A549 (cell line): ENCODE results near the gene GLIS1. TPM values are rescaled to one million over a fixed set of nuclear protein-coding genes. Genes with fewer than 3 reads are reported as not detected.

Source experiments
- ATAC-seq, 2 experiments: fragments of 200-7000 bp in 1 of 2; fragments of >200 bp in 1 of 2; cut with Nextera tagmentation in 1 of 2; cut with Tn5 transposase in 1 of 2; 3 replicates each; pipeline versions ENCODE4 v1.8.0 to v1.9.1; 2018 to 2020; ENCODE audit warnings: mild to moderate bottlenecking in 1 of 2, moderate library complexity in 1 of 2
- CTCF ChIA-PET: fragments of 300-600 bp; sonication (Branson Sonifier 250); formaldehyde crosslinking; extraction: SDS; loops from one replicate; lab custom pipeline; 2021; ENCODE audit warnings: antibody characterized with exemption, inconsistent platforms; lab: Yijun Ruan, JAX
- POLR2A ChIA-PET: fragments of 350-600 bp; formaldehyde crosslinking; extraction: SDS; loops from one replicate; lab custom pipeline; 2021; ENCODE audit warnings: antibody characterized with exemption, inconsistent platforms; lab: Yijun Ruan, JAX
- DNase-seq, 2 experiments: peaks; one replicate each; pipeline versions ENCODE4 v3.0.0 to v3.0.0-alpha.2; 2011 to 2016; ENCODE audit warnings: low read depth in 1 of 2, low spot score in 1 of 2
- FAIRE-seq: peaks from 2 replicates; lab custom pipeline; 2011; peaks lifted over from hg19 to GRCh38; lab: Jason Lieb, UNC
- H3K27ac ChIP-seq, 2 experiments: fragments of >200 bp; sonication (Bioruptor Twin); formaldehyde crosslinking; 3 replicates each; pipeline ENCODE4 v1.5.1; 2016 to 2017
- H3K4me1 ChIP-seq: fragments of >200 bp; sonication (Bioruptor Twin); formaldehyde crosslinking; 3 replicates; pipeline ENCODE4 v1.6.1; 2016
- H3K4me2 ChIP-seq: fragments of >200 bp; sonication (Bioruptor Twin); formaldehyde crosslinking; 3 replicates; pipeline ENCODE4 v1.6.1; 2016
- H3K4me3 ChIP-seq: fragments of >200 bp; sonication (Bioruptor Twin); formaldehyde crosslinking; 3 replicates; pipeline ENCODE4 v1.5.1; 2016
- H3K9me3 ChIP-seq: fragments of >200 bp; sonication (Bioruptor Twin); formaldehyde crosslinking; 3 replicates; pipeline ENCODE4 v1.6.1; 2016
- CBX2 ChIP-seq: fragments of 200-600 bp; sonication (generic); IDR thresholded peaks from 2 replicates; pipeline ENCODE4 v1.6.1; 2016; ENCODE audit warnings: low read depth, mild to moderate bottlenecking, borderline replicate concordance
- CBX8 ChIP-seq: fragments of 200-600 bp; sonication (generic); IDR thresholded peaks from 2 replicates; pipeline ENCODE4 v1.6.1; 2016
- CEBPB ChIP-seq, 2 experiments: fragments of >200 bp in 1 of 2; sonication (Bioruptor Twin) in 1 of 2; formaldehyde crosslinking in 1 of 2; IDR thresholded peaks; 2 replicates each; pipeline ENCODE4 v1.6.1; 2012 to 2016
- CHD4 ChIP-seq: fragments of 200-600 bp; sonication (generic); IDR thresholded peaks from 2 replicates; pipeline ENCODE4 v1.6.1; 2016; ENCODE audit warnings: antibody characterized with exemption, mild to moderate bottlenecking, borderline replicate concordance
- EHF ChIP-seq: fragments of 250-450 bp; sonication (Bioruptor Pico); IDR thresholded peaks from 2 replicates; pipeline ENCODE4 v1.5.0; 2020; ENCODE audit warnings: mild to moderate bottlenecking
- EP300 ChIP-seq, 2 experiments: fragments of >200 bp; sonication (Bioruptor Twin); formaldehyde crosslinking; IDR thresholded peaks; 2 replicates in 1 of 2; 3 replicates in 1 of 2; pipeline ENCODE4 v1.6.1; 2016 to 2017
- ESRRA ChIP-seq: fragments of 150-350 bp; IDR thresholded peaks from 2 replicates; pipeline ENCODE4 v1.6.1; 2014; ENCODE audit warnings: mild to moderate bottlenecking, low read length, borderline replicate concordance
- FOSB ChIP-seq: fragments of 250-450 bp; sonication (Bioruptor Pico); IDR thresholded peaks from 2 replicates; pipeline ENCODE4 v1.5.0; 2020; ENCODE audit warnings: mild to moderate bottlenecking, moderate library complexity
- GATA3 ChIP-seq: IDR thresholded peaks from 2 replicates; pipeline ENCODE4 v1.6.1; 2012; ENCODE audit warnings: borderline replicate concordance
- JUN ChIP-seq, 2 experiments: fragments of >200 bp; sonication (Bioruptor Twin); formaldehyde crosslinking; IDR thresholded peaks; 2 replicates in 1 of 2; 3 replicates in 1 of 2; pipeline ENCODE4 v1.6.1; 2016 to 2017
- JUNB ChIP-seq: fragments of >200 bp; sonication (Bioruptor Twin); formaldehyde crosslinking; IDR thresholded peaks from 2 replicates; pipeline ENCODE4 v1.6.1; 2016
- MAFK ChIP-seq: fragments of 450-650 bp; IDR thresholded peaks from 2 replicates; pipeline ENCODE4 v1.6.1; 2014; ENCODE audit not compliant: partially characterized antibody
- MYC ChIP-seq: IDR thresholded peaks from 2 replicates; pipeline ENCODE4 v1.6.1; 2012; ENCODE audit warnings: mild to moderate bottlenecking, inconsistent platforms, low read length, improper control_type of control experiment, borderline replicate concordance
- PHF8 ChIP-seq: fragments of 200-600 bp; sonication (generic); IDR thresholded peaks from 2 replicates; pipeline ENCODE4 v1.6.1; 2016; ENCODE audit warnings: low read depth, mild to moderate bottlenecking, antibody characterized with exemption, moderate library complexity, borderline replicate concordance
- POLR2A ChIP-seq: IDR thresholded peaks from 2 replicates; pipeline ENCODE4 v1.6.1; 2012; ENCODE audit warnings: mild to moderate bottlenecking, low read length
- RARB ChIP-seq: fragments of 250-450 bp; sonication (Bioruptor Pico); IDR thresholded peaks from 2 replicates; pipeline ENCODE4 v1.8.0; 2021; ENCODE audit warnings: mild to moderate bottlenecking, moderate library complexity
- RCOR1 ChIP-seq: fragments of 150-350 bp; IDR thresholded peaks from 2 replicates; pipeline ENCODE4 v1.6.1; 2014; ENCODE audit warnings: antibody characterized with exemption, low read length, low read depth
- RFX5 ChIP-seq: fragments of 450-650 bp; IDR thresholded peaks from 2 replicates; pipeline ENCODE4 v1.7.1; 2014; ENCODE audit warnings: antibody characterized with exemption, mild to moderate bottlenecking, moderate library complexity
- TFCP2L1 ChIP-seq: fragments of 250-450 bp; sonication (Bioruptor Pico); IDR thresholded peaks from 2 replicates; pipeline ENCODE4 v1.5.0; 2021; ENCODE audit warnings: mild to moderate bottlenecking
- TP53 ChIP-seq: fragments of 250-450 bp; sonication (Bioruptor Pico); IDR thresholded peaks from 2 replicates; pipeline ENCODE4 v1.5.0; 2021; ENCODE audit warnings: mild to moderate bottlenecking, moderate library complexity
- WGBS: methylation state at CpG from one replicate; pipeline ENCODE4 v1.1.6; 2017; ENCODE audit errors: missing lambda C conversion rate; 5-methylcytosine and 5-hydroxymethylcytosine counted together
- polyA plus RNA-seq, 4 experiments: library from polyadenylated mRNA; depleted of rRNA in 3 of 4; stranded (reverse); fragments of >200 nt; fragmentation: RNase III in 1 of 4; extraction: RNeasy Plus Mini Kit Qiagen cat#74134 plus additional on column Dnase treatment in 1 of 4; gene quantifications; 2 replicates in 3 of 4; 3 replicates in 1 of 4; pipeline ENCODE4 v1.2.3, GENCODE V29; 2011 to 2017
- TF ChIP-seq, protein P1 (sequence below): IDR thresholded peaks from 2 replicates; pipeline ENCODE4 v1.6.1; 2012; ENCODE audit warnings: low read depth, borderline replicate concordance
- TF ChIP-seq, protein P2 (sequence below): fragments of 250-450 bp; sonication (Bioruptor Pico); IDR thresholded peaks from 2 replicates; pipeline ENCODE4 v1.5.0; 2021; ENCODE audit warnings: mild to moderate bottlenecking, moderate library complexity, borderline replicate concordance

The GLIS1 gene
- polyA plus RNA-seq, 2 of the 4 experiments (the other 2 are of a cell fraction): 0.04 TPM; not detected in 1

DNA sequence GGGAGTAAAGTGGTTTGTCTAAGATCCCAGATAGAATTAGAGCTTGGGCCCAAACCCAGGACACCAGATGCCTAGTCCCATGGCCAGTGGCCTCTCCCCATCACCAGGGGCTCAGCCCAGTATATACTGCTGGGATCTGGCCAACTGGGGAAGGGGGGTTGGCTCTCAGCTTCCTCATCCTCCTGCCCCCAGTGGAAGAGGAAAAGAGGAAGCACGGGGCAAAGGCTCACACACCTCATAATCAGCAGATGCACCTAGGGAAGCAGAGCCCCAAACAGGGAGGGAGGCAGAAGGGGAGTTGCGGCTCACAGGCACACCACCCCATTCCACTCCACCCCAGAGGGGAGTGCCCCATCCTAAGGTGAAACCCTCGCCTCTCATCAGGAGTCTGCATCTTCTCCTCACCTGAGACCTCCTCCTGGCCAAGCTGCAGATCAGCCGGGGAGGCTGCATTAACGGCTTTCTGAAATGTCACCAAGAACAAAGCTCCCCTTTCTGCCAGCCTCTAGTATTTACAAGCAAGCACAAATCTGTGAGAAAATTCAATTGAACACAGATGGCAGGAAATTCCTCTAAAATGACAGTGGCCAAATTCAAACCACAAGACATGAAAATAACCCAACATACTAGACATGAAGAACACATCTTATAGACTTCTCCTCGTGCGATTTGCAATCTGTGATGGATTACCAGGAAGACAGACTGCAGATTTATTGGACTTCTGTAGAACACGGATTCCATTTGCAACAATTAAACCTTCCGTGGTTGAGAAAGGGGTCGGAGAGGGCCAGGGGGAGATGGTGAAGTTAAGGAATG is 82.8 kb downstream of the GLIS1 start:
- DNase-seq: no peak
- no peak overlapping the region for H3K4me2 ChIP-seq
- no peak overlapping the region for H3K27ac ChIP-seq
- no peaks in the 10 kb centered on the region for H3K9me3 ChIP-seq
- no peak overlapping the region for H3K4me3 ChIP-seq
- no peak for ATAC-seq
- H3K4me1 ChIP-seq: no peaks in the 10 kb centered on the region
- FAIRE-seq: no peak
- no peak for TF ChIP-seq CHD4
- no peak for TF ChIP-seq TFCP2L1 (CRISPR knock-in tag)
- no peak for TF ChIP-seq PHF8
- TF ChIP-seq ESRRA: no peak
- TF ChIP-seq RFX5: no peak
- TF ChIP-seq MYC: no peak
- no peak for TF ChIP-seq RCOR1
- no peak for TF ChIP-seq EHF
- TF ChIP-seq RARB (CRISPR knock-in tag): no peak
- POLR2A ChIA-PET: no interaction called here
- CTCF ChIA-PET: interaction anchor here (1.2 kb wide), 1 partner anchor 27 kb away, joined by 3 read pairs; no protein-coding TSS in a partner anchor
- WGBS: 42% methylated on average over 8 of the region's 10 CpGs

DNA sequence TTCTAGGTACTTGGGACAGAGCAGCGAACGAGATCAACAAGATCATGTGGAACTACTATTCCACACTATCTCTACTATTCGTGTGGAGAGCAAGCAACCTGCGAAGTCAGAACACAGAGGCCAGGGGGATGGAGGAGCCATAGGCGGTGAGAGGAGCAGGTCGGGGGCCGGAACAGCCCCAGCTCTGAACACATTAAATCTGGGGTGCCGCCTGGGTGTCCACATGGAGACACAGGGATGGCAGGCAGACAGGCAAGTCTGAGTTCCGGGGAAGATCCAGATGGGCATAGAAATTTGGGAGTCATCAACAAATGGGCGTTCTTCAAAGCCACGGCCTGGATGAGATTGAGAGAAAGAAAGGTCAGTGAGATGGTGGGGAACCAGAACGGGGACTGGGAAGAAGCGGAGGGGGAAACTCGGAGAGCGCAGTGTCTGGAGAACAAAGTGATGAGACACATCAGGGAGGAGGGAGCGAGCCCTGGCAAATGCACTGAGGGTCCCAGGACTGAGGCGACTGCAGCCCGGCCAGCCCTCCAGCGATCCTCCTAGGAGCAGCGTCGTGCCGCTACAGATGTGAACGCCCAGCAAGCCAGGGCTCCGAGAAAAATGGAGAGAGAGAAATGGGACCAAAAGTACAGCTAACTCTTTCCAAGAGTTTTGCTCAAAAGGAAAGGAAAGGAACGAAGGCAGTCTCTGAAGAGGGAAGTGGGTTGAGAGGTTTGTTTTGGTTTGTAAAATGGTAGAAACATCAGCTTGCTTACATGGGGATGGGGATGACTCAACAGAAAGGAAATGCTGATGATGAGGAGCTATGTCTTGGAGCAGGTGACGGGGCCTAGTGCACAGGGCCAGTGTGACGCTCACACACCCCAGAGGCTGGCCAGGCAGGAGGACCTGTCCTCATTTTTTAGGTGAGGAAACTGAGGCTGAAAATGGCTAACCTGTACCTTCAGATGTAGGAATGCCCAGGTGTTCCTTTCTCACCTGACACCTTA is 84.5 kb downstream of the GLIS1 start:
- ATAC-seq: no peak
- H3K27ac ChIP-seq: no peak overlapping the region
- CTCF ChIA-PET: no interaction called here

DNA sequence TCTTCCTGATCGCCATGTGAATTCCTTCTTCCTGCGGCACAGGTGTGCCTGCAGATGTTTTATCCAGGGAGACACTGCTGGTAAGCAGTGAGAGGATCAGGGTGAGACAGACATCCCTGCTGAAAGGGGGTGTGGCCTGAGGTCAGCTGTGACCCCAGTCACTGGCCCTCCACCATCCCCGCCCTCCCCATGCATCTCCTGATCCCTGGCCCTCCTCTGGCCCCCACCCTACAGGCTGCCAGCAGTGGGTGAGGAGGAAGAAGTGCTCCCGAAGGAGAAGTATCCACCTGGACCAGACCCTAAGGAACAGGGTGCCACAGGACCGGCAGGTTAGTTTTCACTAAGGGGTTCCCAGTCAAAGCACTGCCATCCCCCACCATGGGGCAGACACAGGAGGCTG is 85.3 kb downstream of the GLIS1 start:
- CTCF ChIA-PET: no interaction called here
- no peak for TF ChIP-seq POLR2A
- TF ChIP-seq, protein P1, sequence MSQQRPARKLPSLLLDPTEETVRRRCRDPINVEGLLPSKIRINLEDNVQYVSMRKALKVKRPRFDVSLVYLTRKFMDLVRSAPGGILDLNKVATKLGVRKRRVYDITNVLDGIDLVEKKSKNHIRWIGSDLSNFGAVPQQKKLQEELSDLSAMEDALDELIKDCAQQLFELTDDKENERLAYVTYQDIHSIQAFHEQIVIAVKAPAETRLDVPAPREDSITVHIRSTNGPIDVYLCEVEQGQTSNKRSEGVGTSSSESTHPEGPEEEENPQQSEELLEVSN: no peak
- TF ChIP-seq JUNB: no peak
- no peak for TF ChIP-seq TFCP2L1 (CRISPR knock-in tag)
- TF ChIP-seq RARB (CRISPR knock-in tag): no peak
- TF ChIP-seq EP300 (IDR thresholded peaks at IDR 0.05): no peak
- no peak for TF ChIP-seq CBX8
- TF ChIP-seq, all 56 proteins: peak for 0
- H3K9me3 ChIP-seq: no peaks in the 10 kb centered on the region
- POLR2A ChIA-PET: no interaction called here
- no peak overlapping the region for H3K4me2 ChIP-seq
- FAIRE-seq (no peak), DNase-seq (no peak), ATAC-seq (no peak)
- no peak overlapping the region for H3K4me3 ChIP-seq
- no peaks in the 10 kb centered on the region for H3K4me1 ChIP-seq
- 68% methylated on average over 3 of the region's 5 CpGs for WGBS
- H3K27ac ChIP-seq: no peak overlapping the region

More for the DNA sequence above, 84.5 kb downstream of the GLIS1 start:
- Histone ChIP-seq H3K4me2 (no peak overlapping the region), H3K9me3 (no peaks in the 10 kb centered on the region), H3K4me3 (no peak overlapping the region), H3K4me1 (no peaks in the 10 kb centered on the region)
- FAIRE-seq: no peak
- 52% methylated on average over 27 of the region's 27 CpGs for WGBS
- TF ChIP-seq CEBPB (IDR thresholded peaks at IDR 0.05): no peak
- TF ChIP-seq, protein P2, sequence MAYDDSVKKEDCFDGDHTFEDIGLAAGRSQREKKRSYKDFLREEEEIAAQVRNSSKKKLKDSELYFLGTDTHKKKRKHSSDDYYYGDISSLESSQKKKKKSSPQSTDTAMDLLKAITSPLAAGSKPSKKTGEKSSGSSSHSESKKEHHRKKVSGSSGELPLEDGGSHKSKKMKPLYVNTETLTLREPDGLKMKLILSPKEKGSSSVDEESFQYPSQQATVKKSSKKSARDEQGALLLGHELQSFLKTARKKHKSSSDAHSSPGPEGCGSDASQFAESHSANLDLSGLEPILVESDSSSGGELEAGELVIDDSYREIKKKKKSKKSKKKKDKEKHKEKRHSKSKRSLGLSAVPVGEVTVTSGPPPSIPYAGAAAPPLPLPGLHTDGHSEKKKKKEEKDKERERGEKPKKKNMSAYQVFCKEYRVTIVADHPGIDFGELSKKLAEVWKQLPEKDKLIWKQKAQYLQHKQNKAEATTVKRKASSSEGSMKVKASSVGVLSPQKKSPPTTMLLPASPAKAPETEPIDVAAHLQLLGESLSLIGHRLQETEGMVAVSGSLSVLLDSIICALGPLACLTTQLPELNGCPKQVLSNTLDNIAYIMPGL (CRISPR knock-in tag): no peak
- TF ChIP-seq MAFK: no peak
- TF ChIP-seq PHF8: no peak
- TF ChIP-seq POLR2A: no peak
- no peak for TF ChIP-seq FOSB (CRISPR knock-in tag)
- TF ChIP-seq TP53 (CRISPR knock-in tag): no peak
- no peak for TF ChIP-seq CBX8
- no peak for TF ChIP-seq JUN (IDR thresholded peaks at IDR 0.05)
- no peak for TF ChIP-seq CBX2
- TF ChIP-seq GATA3: no peak
- no peak for DNase-seq
- POLR2A ChIA-PET: no interaction called here
